Ovary (tissue), 3 donors: Measurements from ENCODE around the gene CCDC148.

Experiments used
- CTCF ChIP-seq, 3 donors: fragments of 450-650 bp in 2 of 3; fragments of 200-600 bp in 1 of 3; IDR thresholded peaks; one replicate each; pipeline versions ENCODE4 v1.5.1 to v1.8.0; 2016 to 2022; ENCODE audit warnings: antibody characterized with exemption in 3 of 3, mild to moderate bottlenecking in 1 of 3
- EP300 ChIP-seq: sonication (generic); formaldehyde crosslinking; IDR thresholded peaks from one replicate; pipeline ENCODE4 v1.6.1; 2017; ENCODE audit warnings: antibody characterized with exemption
- POLR2A ChIP-seq: fragments of 450-650 bp; IDR thresholded peaks from one replicate; pipeline ENCODE4 v1.6.1; 2017; ENCODE audit warnings: antibody characterized with exemption, mild to moderate bottlenecking, moderate library complexity
- donor health status: DM: no; HTN: no; CAD: no.

DNA sequence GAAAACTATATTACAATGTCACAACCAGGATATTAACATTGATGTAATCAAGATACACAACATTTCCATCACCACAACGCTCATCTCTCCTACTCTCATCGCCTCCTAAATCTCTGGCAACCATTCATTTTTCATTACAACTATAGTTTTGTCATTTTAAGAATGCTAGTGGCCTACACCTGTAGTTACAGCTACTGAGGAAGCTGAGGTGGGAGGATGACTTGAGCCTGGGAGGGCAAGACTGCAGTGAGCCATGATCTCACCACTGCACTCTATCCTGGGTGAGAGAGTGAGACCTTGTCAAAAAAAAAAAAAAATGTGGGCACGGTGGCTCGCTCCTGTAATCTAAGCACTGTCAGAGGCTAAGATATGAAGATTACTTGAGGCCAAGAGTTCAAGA lies 10.7 kb upstream of the CCDC148 start:
- no peak for TF ChIP-seq CTCF (IDR thresholded peaks at IDR 0.05)
- TF ChIP-seq EP300: no peak
- TF ChIP-seq POLR2A: no peak
